ENCODE measurements around the gene GOLGA8Q.
"Not testable (repeated sequence)": the region's sequence is repeated elsewhere in the genome, so short reads cannot be mapped to it uniquely, and the experiment has no call there.

The GOLGA8Q gene

GRCh38 chr15:30551750-30552149 is at the start of gene GOLGA8Q:
GOLGA8Q (plus strand) TSS chr15:30552050; CDS start chr15:30552078, 28 bp downstream.
- H3K9me3 ChIP-seq (ENCODE audit: control insufficient read depth in 5 of 5, low read length in 5 of 5); H3K36me3 ChIP-seq (ENCODE audit: control insufficient read depth in 5 of 5, insufficient read depth in 5 of 5, low read length in 5 of 5); H3K4me1 ChIP-seq (ENCODE audit: control insufficient read depth in 5 of 5, insufficient read depth in 5 of 5, low read length in 5 of 5); H3K4me3 ChIP-seq (ENCODE audit: low read depth in 1 of 5, low read length in 5 of 5); H3K27ac ChIP-seq (ENCODE audit: low read depth, low read length); H3K9ac ChIP-seq (ENCODE audit: low read length in 5 of 5); H3K27me3 ChIP-seq (ENCODE audit: control insufficient read depth in 5 of 5, insufficient read depth in 4 of 5, low read length in 5 of 5): not testable (repeated sequence)

GRCh38 chr15:30502904-30503781 is 48.7 kb upstream of the GOLGA8Q start:
- H3K4me3 ChIP-seq (ENCODE audit: low read depth in 1 of 5, low read length in 5 of 5); H3K27me3 ChIP-seq (ENCODE audit: control insufficient read depth in 5 of 5, insufficient read depth in 4 of 5, low read length in 5 of 5); H3K27ac ChIP-seq (ENCODE audit: low read depth, low read length); H3K9me3 ChIP-seq (ENCODE audit: control insufficient read depth in 5 of 5, low read length in 5 of 5); H3K36me3 ChIP-seq (ENCODE audit: control insufficient read depth in 5 of 5, insufficient read depth in 5 of 5, low read length in 5 of 5); H3K9ac ChIP-seq (ENCODE audit: low read length in 5 of 5); H3K4me1 ChIP-seq (ENCODE audit: control insufficient read depth in 5 of 5, insufficient read depth in 5 of 5, low read length in 5 of 5): not testable (repeated sequence)

- H3K4me1 ChIP-seq (ENCODE audit: control insufficient read depth in 5 of 5, insufficient read depth in 5 of 5, low read length in 5 of 5), result not testable (repeated sequence)
Observed at GRCh38 chr15:30504162-30504843, 47.5 kb upstream of the GOLGA8Q start.

GRCh38 chr15:30514545-30514944 is 37.3 kb upstream of the GOLGA8Q start:
- not testable (repeated sequence) for H3K4me1 ChIP-seq (ENCODE audit: control insufficient read depth in 5 of 5, insufficient read depth in 5 of 5, low read length in 5 of 5); H3K4me3 ChIP-seq (ENCODE audit: low read depth in 1 of 5, low read length in 5 of 5); H3K36me3 ChIP-seq (ENCODE audit: control insufficient read depth in 5 of 5, insufficient read depth in 5 of 5, low read length in 5 of 5); H3K9ac ChIP-seq (ENCODE audit: low read length in 5 of 5); H3K27me3 ChIP-seq (ENCODE audit: control insufficient read depth in 5 of 5, insufficient read depth in 4 of 5, low read length in 5 of 5); H3K9me3 ChIP-seq (ENCODE audit: control insufficient read depth in 5 of 5, low read length in 5 of 5); H3K27ac ChIP-seq (ENCODE audit: low read depth, low read length)

More at GRCh38 chr15:30504162-30504843, 47.5 kb upstream of the GOLGA8Q start:
- not testable (repeated sequence) for H3K9me3 ChIP-seq (ENCODE audit: control insufficient read depth in 5 of 5, low read length in 5 of 5); H3K4me3 ChIP-seq (ENCODE audit: low read depth in 1 of 5, low read length in 5 of 5); H3K36me3 ChIP-seq (ENCODE audit: control insufficient read depth in 5 of 5, insufficient read depth in 5 of 5, low read length in 5 of 5); H3K27me3 ChIP-seq (ENCODE audit: control insufficient read depth in 5 of 5, insufficient read depth in 4 of 5, low read length in 5 of 5); H3K27ac ChIP-seq (ENCODE audit: low read depth, low read length); H3K9ac ChIP-seq (ENCODE audit: low read length in 5 of 5)

- not testable (repeated sequence) for H3K27ac ChIP-seq (ENCODE audit: low read depth, low read length); H3K36me3 ChIP-seq (ENCODE audit: control insufficient read depth in 5 of 5, insufficient read depth in 5 of 5, low read length in 5 of 5); H3K9me3 ChIP-seq (ENCODE audit: control insufficient read depth in 5 of 5, low read length in 5 of 5)
Observed at GRCh38 chr15:30523453-30524243, 28.2 kb upstream of the GOLGA8Q start.

GRCh38 chr15:30525912-30526311 is 25.9 kb upstream of the GOLGA8Q start:
- H3K4me1 ChIP-seq (ENCODE audit: control insufficient read depth in 5 of 5, insufficient read depth in 5 of 5, low read length in 5 of 5); H3K36me3 ChIP-seq (ENCODE audit: control insufficient read depth in 5 of 5, insufficient read depth in 5 of 5, low read length in 5 of 5); H3K4me3 ChIP-seq (ENCODE audit: low read depth in 1 of 5, low read length in 5 of 5); H3K9me3 ChIP-seq (ENCODE audit: control insufficient read depth in 5 of 5, low read length in 5 of 5); H3K27ac ChIP-seq (ENCODE audit: low read depth, low read length); H3K27me3 ChIP-seq (ENCODE audit: control insufficient read depth in 5 of 5, insufficient read depth in 4 of 5, low read length in 5 of 5); H3K9ac ChIP-seq (ENCODE audit: low read length in 5 of 5): not testable (repeated sequence)

More at GRCh38 chr15:30523453-30524243, 28.2 kb upstream of the GOLGA8Q start:
- H3K9ac ChIP-seq (ENCODE audit: low read length in 5 of 5); H3K27me3 ChIP-seq (ENCODE audit: control insufficient read depth in 5 of 5, insufficient read depth in 4 of 5, low read length in 5 of 5); H3K4me1 ChIP-seq (ENCODE audit: control insufficient read depth in 5 of 5, insufficient read depth in 5 of 5, low read length in 5 of 5); H3K4me3 ChIP-seq (ENCODE audit: low read depth in 1 of 5, low read length in 5 of 5): not testable (repeated sequence)

- H3K4me3 ChIP-seq (ENCODE audit: low read depth in 1 of 5, low read length in 5 of 5); H3K36me3 ChIP-seq (ENCODE audit: control insufficient read depth in 5 of 5, insufficient read depth in 5 of 5, low read length in 5 of 5); H3K9ac ChIP-seq (ENCODE audit: low read length in 5 of 5); H3K27me3 ChIP-seq (ENCODE audit: control insufficient read depth in 5 of 5, insufficient read depth in 4 of 5, low read length in 5 of 5); H3K27ac ChIP-seq (ENCODE audit: low read depth, low read length); H3K4me1 ChIP-seq (ENCODE audit: control insufficient read depth in 5 of 5, insufficient read depth in 5 of 5, low read length in 5 of 5); H3K9me3 ChIP-seq (ENCODE audit: control insufficient read depth in 5 of 5, low read length in 5 of 5): not testable (repeated sequence)
Observed at GRCh38 chr15:30529049-30529448, 22.8 kb upstream of the GOLGA8Q start.

- H3K9ac ChIP-seq (ENCODE audit: low read length in 5 of 5); H3K27me3 ChIP-seq (ENCODE audit: control insufficient read depth in 5 of 5, insufficient read depth in 4 of 5, low read length in 5 of 5); H3K36me3 ChIP-seq (ENCODE audit: control insufficient read depth in 5 of 5, insufficient read depth in 5 of 5, low read length in 5 of 5); H3K9me3 ChIP-seq (ENCODE audit: control insufficient read depth in 5 of 5, low read length in 5 of 5); H3K27ac ChIP-seq (ENCODE audit: low read depth, low read length); H3K4me3 ChIP-seq (ENCODE audit: low read depth in 1 of 5, low read length in 5 of 5); H3K4me1 ChIP-seq (ENCODE audit: control insufficient read depth in 5 of 5, insufficient read depth in 5 of 5, low read length in 5 of 5): not testable (repeated sequence)
Observed at GRCh38 chr15:30566949-30567348, 15.1 kb downstream of the GOLGA8Q start.

GRCh38 chr15:30573012-30573491 is 21.2 kb downstream of the GOLGA8Q start:
- H3K27me3 ChIP-seq (ENCODE audit: control insufficient read depth in 5 of 5, insufficient read depth in 4 of 5, low read length in 5 of 5); H3K9me3 ChIP-seq (ENCODE audit: control insufficient read depth in 5 of 5, low read length in 5 of 5); H3K9ac ChIP-seq (ENCODE audit: low read length in 5 of 5); H3K4me3 ChIP-seq (ENCODE audit: low read depth in 1 of 5, low read length in 5 of 5); H3K36me3 ChIP-seq (ENCODE audit: control insufficient read depth in 5 of 5, insufficient read depth in 5 of 5, low read length in 5 of 5); H3K27ac ChIP-seq (ENCODE audit: low read depth, low read length); H3K4me1 ChIP-seq (ENCODE audit: control insufficient read depth in 5 of 5, insufficient read depth in 5 of 5, low read length in 5 of 5): not testable (repeated sequence)
